Measurements from ENCODE around the gene SERP2. TPM values are rescaled to one million over a fixed set of nuclear protein-coding genes. Genes with fewer than 3 reads are reported as not detected.

SERP2 gene
- total RNA-seq, 1 donor = 5.8 TPM

- H3K9me3 ChIP-seq (ENCODE audit: low read depth, low read length) = no peaks in the 10 kb centered on the region
- H3K36me3 ChIP-seq (ENCODE audit: insufficient read depth, low read length) = no peaks in the 10 kb centered on the region
- H3K4me2 ChIP-seq (ENCODE audit: insufficient read depth, low read length) = peak overlapping the region; percentile 22
- H3K4me3 ChIP-seq (ENCODE audit: insufficient read depth, low read length) = no peak overlapping the region
- no peak for DNase-seq (ENCODE audit: insufficient read length, low spot score, missing footprints)
- peak overlapping the region; percentile 20 for H3K27ac ChIP-seq (ENCODE audit: low read depth, low read length)
- peaks cover 28% of the 10 kb centered on the region for H3K4me1 ChIP-seq (ENCODE audit: insufficient read depth, low read length)
- H3K79me2 ChIP-seq (ENCODE audit: insufficient read depth, low read length) = no peaks in the 10 kb centered on the region
- H4K20me1 ChIP-seq (ENCODE audit: insufficient read depth, low read length) = no peaks in the 10 kb centered on the region
- no peaks in the 10 kb centered on the region for H3K27me3 ChIP-seq (ENCODE audit: insufficient read depth, low read length)
- TF ChIP-seq CTCF (IDR thresholded peaks at IDR 0.05; ENCODE audit: extremely low read depth, low read depth, low read length) = no peak
- H2AFZ ChIP-seq (ENCODE audit: low read length) = no peak overlapping the region
These were observed 9.8 kb upstream of the SERP2 start for GRCh38 chr13:44363631-44364344.

GRCh38 chr13:44364345-44365000 lies 9.2 kb upstream of the SERP2 start:
- TF ChIP-seq CTCF (IDR thresholded peaks at IDR 0.05; ENCODE audit: extremely low read depth, low read depth, low read length) = no peak
- no peak overlapping the region for H3K4me3 ChIP-seq (ENCODE audit: insufficient read depth, low read length)
- H3K4me1 ChIP-seq (ENCODE audit: insufficient read depth, low read length) = peaks cover 28% of the 10 kb centered on the region
- no peaks in the 10 kb centered on the region for H3K79me2 ChIP-seq (ENCODE audit: insufficient read depth, low read length)
- no peaks in the 10 kb centered on the region for H3K36me3 ChIP-seq (ENCODE audit: insufficient read depth, low read length)
- H3K9me3 ChIP-seq (ENCODE audit: low read depth, low read length) = no peaks in the 10 kb centered on the region
- H3K27ac ChIP-seq (ENCODE audit: low read depth, low read length) = peak overlapping the region; percentile 20
- peak overlapping the region; percentile 43 for H3K4me2 ChIP-seq (ENCODE audit: insufficient read depth, low read length)
- no peaks in the 10 kb centered on the region for H3K27me3 ChIP-seq (ENCODE audit: insufficient read depth, low read length)
- H4K20me1 ChIP-seq (ENCODE audit: insufficient read depth, low read length) = no peaks in the 10 kb centered on the region
- no peak for DNase-seq (ENCODE audit: insufficient read length, low spot score, missing footprints)
- H2AFZ ChIP-seq (ENCODE audit: low read length) = peak overlapping the region; percentile 32

GRCh38 chr13:44365008-44365407 lies 8.6 kb upstream of the SERP2 start:
- Histone ChIP-seq H3K79me2 (ENCODE audit: insufficient read depth, low read length) (no peaks in the 10 kb centered on the region), H3K36me3 (ENCODE audit: insufficient read depth, low read length) (no peaks in the 10 kb centered on the region), H3K27ac (ENCODE audit: low read depth, low read length) (no peak overlapping the region), H4K20me1 (ENCODE audit: insufficient read depth, low read length) (no peaks in the 10 kb centered on the region), H3K27me3 (ENCODE audit: insufficient read depth, low read length) (no peaks in the 10 kb centered on the region), H3K4me2 (ENCODE audit: insufficient read depth, low read length) (peak overlapping the region; percentile 43), H2AFZ (ENCODE audit: low read length) (no peak overlapping the region), H3K4me3 (ENCODE audit: insufficient read depth, low read length) (no peak overlapping the region), H3K9me3 (ENCODE audit: low read depth, low read length) (no peaks in the 10 kb centered on the region), H3K4me1 (ENCODE audit: insufficient read depth, low read length) (peaks cover 28% of the 10 kb centered on the region)
- no peak for DNase-seq (ENCODE audit: insufficient read length, low spot score, missing footprints)
- no peak for TF ChIP-seq CTCF (IDR thresholded peaks at IDR 0.05; ENCODE audit: extremely low read depth, low read depth, low read length)

GRCh38 chr13:44365899-44366298 lies 7.7 kb upstream of the SERP2 start:
- no peak for TF ChIP-seq CTCF (IDR thresholded peaks at IDR 0.05; ENCODE audit: extremely low read depth, low read depth, low read length)
- Histone ChIP-seq H4K20me1 (ENCODE audit: insufficient read depth, low read length) (no peaks in the 10 kb centered on the region), H3K4me3 (ENCODE audit: insufficient read depth, low read length) (no peak overlapping the region), H3K9me3 (ENCODE audit: low read depth, low read length) (no peaks in the 10 kb centered on the region), H3K27ac (ENCODE audit: low read depth, low read length) (no peak overlapping the region), H3K27me3 (ENCODE audit: insufficient read depth, low read length) (no peaks in the 10 kb centered on the region), H3K79me2 (ENCODE audit: insufficient read depth, low read length) (no peaks in the 10 kb centered on the region), H3K4me1 (ENCODE audit: insufficient read depth, low read length) (peaks cover 22% of the 10 kb centered on the region), H3K36me3 (ENCODE audit: insufficient read depth, low read length) (no peaks in the 10 kb centered on the region), H2AFZ (ENCODE audit: low read length) (no peak overlapping the region), H3K4me2 (ENCODE audit: insufficient read depth, low read length) (no peak overlapping the region)
- no peak for DNase-seq (ENCODE audit: insufficient read length, low spot score, missing footprints)
